Cardiac fibroblast (primary cell): ENCODE results near the gene TLK1.

Experiments used
- DNase-seq, 2 donors: peaks; one replicate each; pipeline versions ENCODE4 v3.0.0 to v3.0.0-alpha.2; 2010; ENCODE audit warnings: low read depth in 2 of 2
- H3K4me3 ChIP-seq, 2 donors: replicated peaks in 1 of 2; 1 replicate in 1 of 2; 2 replicates in 1 of 2; pipeline ENCODE4 v1.5.1; 2011; ENCODE audit warnings: low read depth in 2 of 2, low read length in 2 of 2, mild to moderate bottlenecking in 2 of 2, moderate library complexity in 1 of 2
- TF ChIP-seq, protein P1 (sequence below): IDR thresholded peaks from one replicate; pipeline ENCODE4 v1.5.1; 2011; ENCODE audit warnings: low read depth, mild to moderate bottlenecking, low read length, inconsistent platforms

Gene TLK1

DNA sequence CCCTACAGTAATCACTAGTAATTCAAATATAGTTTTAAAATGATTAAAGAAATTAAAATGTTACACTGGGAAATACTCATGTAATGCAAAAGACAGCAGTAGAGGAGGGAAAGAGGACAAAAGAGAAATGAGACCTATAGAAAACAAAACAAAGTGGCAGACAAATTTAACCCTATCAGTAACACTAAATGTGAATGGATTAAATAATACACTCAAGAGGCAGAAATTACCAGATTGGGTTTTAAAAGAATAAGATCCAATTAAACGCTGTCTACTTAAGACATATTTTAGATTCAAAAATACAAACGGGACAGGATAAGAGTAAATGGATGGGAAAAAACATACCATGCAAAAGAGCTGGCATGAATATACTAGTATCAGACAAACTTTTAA lies 17.0 kb downstream of the TLK1 start:
- TF ChIP-seq, protein P1, sequence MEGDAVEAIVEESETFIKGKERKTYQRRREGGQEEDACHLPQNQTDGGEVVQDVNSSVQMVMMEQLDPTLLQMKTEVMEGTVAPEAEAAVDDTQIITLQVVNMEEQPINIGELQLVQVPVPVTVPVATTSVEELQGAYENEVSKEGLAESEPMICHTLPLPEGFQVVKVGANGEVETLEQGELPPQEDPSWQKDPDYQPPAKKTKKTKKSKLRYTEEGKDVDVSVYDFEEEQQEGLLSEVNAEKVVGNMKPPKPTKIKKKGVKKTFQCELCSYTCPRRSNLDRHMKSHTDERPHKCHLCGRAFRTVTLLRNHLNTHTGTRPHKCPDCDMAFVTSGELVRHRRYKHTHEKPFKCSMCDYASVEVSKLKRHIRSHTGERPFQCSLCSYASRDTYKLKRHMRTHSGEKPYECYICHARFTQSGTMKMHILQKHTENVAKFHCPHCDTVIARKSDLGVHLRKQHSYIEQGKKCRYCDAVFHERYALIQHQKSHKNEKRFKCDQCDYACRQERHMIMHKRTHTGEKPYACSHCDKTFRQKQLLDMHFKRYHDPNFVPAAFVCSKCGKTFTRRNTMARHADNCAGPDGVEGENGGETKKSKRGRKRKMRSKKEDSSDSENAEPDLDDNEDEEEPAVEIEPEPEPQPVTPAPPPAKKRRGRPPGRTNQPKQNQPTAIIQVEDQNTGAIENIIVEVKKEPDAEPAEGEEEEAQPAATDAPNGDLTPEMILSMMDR = no peak
- no peak for DNase-seq
- no peak overlapping the region for H3K4me3 ChIP-seq

DNA sequence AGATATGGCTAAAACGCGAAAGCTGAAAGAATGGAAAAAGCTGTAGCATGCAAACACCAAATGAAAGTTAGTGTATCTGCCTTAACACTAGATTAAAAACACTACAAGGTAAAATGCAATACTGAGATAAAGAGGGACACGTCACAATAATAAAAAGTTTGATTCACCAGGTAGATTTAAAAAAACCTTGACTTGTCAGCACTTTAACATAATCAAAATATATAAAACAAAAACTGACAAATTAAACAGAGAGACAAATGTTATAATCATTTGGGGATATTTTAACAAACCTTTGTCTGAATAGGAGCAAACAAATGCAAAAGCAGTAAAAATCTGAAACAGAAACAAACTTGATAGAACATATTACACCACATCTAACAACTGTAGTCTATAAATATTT lies 18.3 kb downstream of the TLK1 start:
- TF ChIP-seq, protein P1 = no peak

DNA sequence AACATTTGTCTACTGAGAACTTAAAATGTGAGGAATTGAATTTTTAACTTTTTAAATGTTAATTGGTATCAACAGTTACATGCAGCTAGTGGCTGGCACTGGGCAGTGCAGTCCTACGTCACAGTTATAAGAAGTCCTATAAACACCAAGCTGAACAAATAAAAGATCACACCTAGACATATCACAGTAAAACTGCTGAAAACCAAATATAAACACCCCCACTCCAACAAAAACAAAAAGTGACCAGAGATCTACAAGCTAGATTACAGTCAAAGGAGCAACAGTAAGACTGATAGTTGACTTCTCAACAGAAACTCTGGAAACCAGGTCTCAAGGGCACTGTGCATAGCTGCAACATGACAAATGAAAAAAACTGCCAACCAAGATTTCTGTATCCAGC lies 19.4 kb downstream of the TLK1 start:
- TF ChIP-seq, protein P1 = no peak
- no peak overlapping the region for H3K4me3 ChIP-seq
- peak; percentile 10 to 26 for DNase-seq

More for the DNA sequence above, 18.3 kb downstream of the TLK1 start:
- no peak overlapping the region for H3K4me3 ChIP-seq
- no peak for DNase-seq

DNA sequence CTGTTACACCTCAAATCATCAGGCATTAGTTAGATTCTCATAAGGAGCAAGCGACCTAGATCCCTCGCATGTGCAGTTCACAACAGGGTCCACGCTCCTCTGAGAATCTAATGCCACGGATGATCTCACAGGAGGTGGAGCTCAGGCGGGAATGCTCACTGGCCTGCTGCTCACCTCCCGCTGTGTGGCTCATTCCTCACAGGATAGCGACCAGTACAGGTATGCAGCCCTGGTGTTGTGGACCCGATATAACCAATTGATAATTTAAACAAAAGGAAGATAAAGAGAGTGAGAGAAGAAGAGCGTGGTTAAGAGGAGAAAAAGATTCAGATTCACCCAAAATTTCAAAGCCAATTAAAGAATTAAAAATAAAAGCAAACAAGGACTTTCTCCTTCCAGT lies 20.8 kb downstream of the TLK1 start:
- TF ChIP-seq, protein P1 = no peak
- no peak overlapping the region for H3K4me3 ChIP-seq
- DNase-seq = no peak

DNA sequence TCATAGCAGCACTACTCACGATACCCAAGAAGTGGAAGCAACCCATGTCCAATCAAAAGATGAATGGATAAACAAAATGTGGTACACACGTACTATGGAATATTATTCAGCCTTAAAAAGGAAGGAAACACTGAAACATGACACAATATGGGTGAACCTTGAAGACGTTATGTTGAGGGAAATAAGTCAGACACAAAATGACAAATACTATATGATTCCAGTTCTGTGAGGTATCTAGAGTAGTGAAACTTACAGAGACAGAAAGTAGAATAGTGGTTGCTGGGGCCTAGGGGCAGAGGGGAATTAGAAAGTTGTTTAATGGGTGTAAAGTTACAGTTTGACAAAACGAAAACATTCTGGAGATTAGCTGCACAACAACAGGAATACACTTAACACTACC lies 24.7 kb downstream of the TLK1 start:
- TF ChIP-seq, protein P1 = no peak
- DNase-seq = no peak

DNA sequence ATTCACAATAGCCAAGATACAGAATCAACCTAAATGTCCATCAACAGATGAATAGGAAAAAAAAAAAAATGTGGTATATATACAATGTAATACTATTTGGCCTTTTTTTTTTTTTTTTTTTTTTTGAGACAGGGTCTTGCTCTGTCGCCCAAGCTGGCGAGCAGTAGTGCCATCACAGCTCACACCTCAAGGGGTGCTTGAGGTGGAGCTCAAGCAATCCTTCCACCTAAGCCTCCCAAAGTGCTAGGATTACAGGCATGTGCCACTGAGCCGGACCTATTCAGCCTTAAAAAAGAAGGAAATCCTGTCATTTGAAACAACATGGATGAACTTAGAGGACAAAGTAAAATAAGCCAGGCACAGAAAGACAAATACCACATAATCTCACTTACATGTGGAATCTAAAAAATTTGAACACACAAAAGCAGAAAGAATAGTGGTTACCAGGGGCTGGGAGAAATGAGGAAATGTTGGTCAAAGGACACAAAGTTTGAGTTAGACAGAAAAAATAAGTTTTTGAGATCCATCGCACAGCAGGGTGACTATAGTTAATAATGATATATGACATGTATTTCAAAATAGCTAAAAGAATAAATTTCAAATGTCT lies 26.0 kb downstream of the TLK1 start:
- peak in 1 of 2 donors; percentile 10 for DNase-seq
- H3K4me3 ChIP-seq = no peak overlapping the region
- TF ChIP-seq, protein P1 = no peak

More for the DNA sequence above, 24.7 kb downstream of the TLK1 start:
- H3K4me3 ChIP-seq = no peak overlapping the region

DNA sequence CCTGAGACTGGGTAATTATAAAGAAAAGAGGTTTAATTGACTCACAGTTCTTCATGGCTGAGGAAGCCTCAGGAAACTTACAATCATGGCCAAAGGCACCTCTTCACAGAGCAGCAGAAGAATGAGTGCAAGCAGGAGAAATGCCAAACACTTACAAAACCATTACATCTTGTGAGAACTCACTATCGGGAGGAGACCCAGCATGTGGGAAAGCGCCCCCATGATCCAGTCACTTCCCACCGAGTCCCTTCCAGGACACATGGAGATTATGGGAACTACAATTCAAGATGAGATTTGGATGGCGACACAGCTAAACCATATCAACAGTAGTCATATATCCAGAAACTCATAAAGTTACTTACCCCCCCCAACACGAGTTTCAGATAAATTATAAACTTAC lies 28.6 kb downstream of the TLK1 start:
- no peak overlapping the region for H3K4me3 ChIP-seq
- TF ChIP-seq, protein P1 = no peak
- no peak for DNase-seq
